Thyroid gland (tissue), 4 donors: Measurements from ENCODE around the gene NCBP2. TPM values are rescaled to one million over a fixed set of nuclear protein-coding genes. Genes with fewer than 3 reads are reported as not detected.

Experiments
- DNase-seq, 2 donors: peaks; one replicate each; pipeline ENCODE4 v3.0.0-alpha.2; 2019
- H3K27ac ChIP-seq, 3 donors: fragments of 200-600 bp; sonication (generic); 1 replicate in 2 of 3; 2 replicates in 1 of 3; pipeline ENCODE4 v1.5.1; 2016 to 2019; ENCODE audit warnings: mild to moderate bottlenecking in 1 of 3, moderate library complexity in 1 of 3
- H3K27me3 ChIP-seq: fragments of 200-600 bp; sonication (generic); one replicate; pipeline ENCODE4 v1.5.1; 2019
- H3K36me3 ChIP-seq, 2 donors: fragments of 200-600 bp; sonication (generic); one replicate each; pipeline ENCODE4 v1.5.1; 2016 to 2019
- H3K4me1 ChIP-seq, 2 donors: fragments of 200-600 bp; sonication (generic); one replicate each; pipeline ENCODE4 v1.5.1; 2017 to 2019
- H3K4me3 ChIP-seq, 3 donors: fragments of 200-600 bp; sonication (generic); replicated peaks in 1 of 3; 1 replicate in 2 of 3; 2 replicates in 1 of 3; pipeline ENCODE4 v1.5.1; 2016; ENCODE audit warnings: mild to moderate bottlenecking in 1 of 3
- H3K9me3 ChIP-seq: fragments of 200-600 bp; sonication (generic); one replicate; pipeline ENCODE4 v1.5.1; 2017
- POLR2A ChIP-seq, 2 donors: fragments of 450-650 bp; IDR thresholded peaks; one replicate each; pipeline ENCODE4 v1.6.1; 2017; ENCODE audit warnings: antibody characterized with exemption in 2 of 2, mild to moderate bottlenecking in 2 of 2, moderate library complexity in 1 of 2
- WGBS, 2 donors: methylation state at CpG; one replicate each; pipeline ENCODE4 v1.1.5; 2017; 5-methylcytosine and 5-hydroxymethylcytosine counted together
- intact Hi-C: fragments of 100-400 bp; cut with DNase I; formaldehyde crosslinking; loops from one replicate; pipeline ENCODE4 v1.15.1; 2023
- total RNA-seq, 4 donors: library from RNA; depleted of rRNA; stranded (reverse); fragments of >200 nt; gene quantifications; one replicate each; pipeline ENCODE4 v1.2.3, GENCODE V29; 2016
- TF ChIP-seq, protein P1 (sequence below), 6 experiments: fragments of 200-600 bp in 3 of 6; fragments of 450-650 bp in 3 of 6; sonication (generic) in 3 of 6; IDR thresholded peaks; one replicate each; pipeline ENCODE4 v1.5.1; 2016 to 2019; ENCODE audit warnings: antibody characterized with exemption in 6 of 6, mild to moderate bottlenecking in 2 of 6, inconsistent platforms in 1 of 6, moderate library complexity in 1 of 6

NCBP2 gene
- total RNA-seq, 4 donors from 2014 or later: 42.4 to 61.3 (median 53.6) TPM

DNA sequence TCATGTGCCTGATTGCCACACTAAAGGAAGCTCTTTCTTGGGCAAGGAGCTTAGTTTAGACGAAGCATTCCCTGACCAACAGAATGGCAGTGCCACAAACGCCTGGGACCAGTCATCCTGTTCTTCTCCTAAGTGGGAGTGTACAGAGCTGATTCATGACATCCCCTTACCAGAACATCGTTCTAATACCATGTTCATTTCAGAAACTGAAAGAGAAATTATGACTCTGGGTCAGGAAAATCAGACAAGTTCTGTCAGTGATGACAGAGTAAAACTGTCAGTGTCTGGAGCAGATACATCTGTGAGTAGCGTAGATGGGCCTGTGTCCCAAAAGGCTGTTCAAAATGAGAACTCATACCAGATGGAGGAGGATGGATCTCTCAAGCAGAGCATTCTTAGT lies 56.2 kb downstream of the NCBP2 start:
- Histone ChIP-seq H3K4me3 (no peak overlapping the region), H3K9me3 (no peaks in the 10 kb centered on the region), H3K27ac (no peak overlapping the region), H3K36me3 (peaks cover 0 to 6% of the 10 kb centered on the region in 2 donors), H3K4me1 (peaks cover 0 to 16% of the 10 kb centered on the region in 2 donors), H3K27me3 (no peaks in the 10 kb centered on the region)
- intact Hi-C loops: no loop called here
- no peak for TF ChIP-seq POLR2A (IDR thresholded peaks at IDR 0.05)
- TF ChIP-seq, protein P1, sequence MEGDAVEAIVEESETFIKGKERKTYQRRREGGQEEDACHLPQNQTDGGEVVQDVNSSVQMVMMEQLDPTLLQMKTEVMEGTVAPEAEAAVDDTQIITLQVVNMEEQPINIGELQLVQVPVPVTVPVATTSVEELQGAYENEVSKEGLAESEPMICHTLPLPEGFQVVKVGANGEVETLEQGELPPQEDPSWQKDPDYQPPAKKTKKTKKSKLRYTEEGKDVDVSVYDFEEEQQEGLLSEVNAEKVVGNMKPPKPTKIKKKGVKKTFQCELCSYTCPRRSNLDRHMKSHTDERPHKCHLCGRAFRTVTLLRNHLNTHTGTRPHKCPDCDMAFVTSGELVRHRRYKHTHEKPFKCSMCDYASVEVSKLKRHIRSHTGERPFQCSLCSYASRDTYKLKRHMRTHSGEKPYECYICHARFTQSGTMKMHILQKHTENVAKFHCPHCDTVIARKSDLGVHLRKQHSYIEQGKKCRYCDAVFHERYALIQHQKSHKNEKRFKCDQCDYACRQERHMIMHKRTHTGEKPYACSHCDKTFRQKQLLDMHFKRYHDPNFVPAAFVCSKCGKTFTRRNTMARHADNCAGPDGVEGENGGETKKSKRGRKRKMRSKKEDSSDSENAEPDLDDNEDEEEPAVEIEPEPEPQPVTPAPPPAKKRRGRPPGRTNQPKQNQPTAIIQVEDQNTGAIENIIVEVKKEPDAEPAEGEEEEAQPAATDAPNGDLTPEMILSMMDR (IDR thresholded peaks at IDR 0.05): no peak
- DNase-seq: no peak
- 63 to 87% methylated on average over 4 of the region's 4 CpGs for WGBS, 2 donors

Other genes starting within 250 kb of the NCBP2 start
- 1 to 10 TPM; 1.2 to 5.2 (median 3.8) TPM for gene CEP19, start 230.3 kb downstream of the NCBP2 start, total RNA-seq
- gene PIGX, start 230.2 kb downstream of the NCBP2 start, total RNA-seq: 10 to 100 TPM; 23.1 to 40.6 (median 31.3) TPM
- gene PAK2, start 202.7 kb downstream of the NCBP2 start, total RNA-seq: 10 to 100 TPM; 29.9 to 43.8 (median 39.0) TPM
- gene SENP5, start 74.6 kb downstream of the NCBP2 start, total RNA-seq: 10 to 100 TPM; 37.4 to 67.2 (median 50.9) TPM
- gene PIGZ, start 26.3 kb upstream of the NCBP2 start, total RNA-seq: 1 to 10 TPM in 3 of 4 donors, under 1 TPM in 1; 0.46 to 9.5 (median 6.3) TPM
- gene MELTF, start 87.3 kb upstream of the NCBP2 start, total RNA-seq: 10 to 100 TPM in 1 of 4 donors, 1 to 10 TPM in 3; 2.7 to 13.8 (median 4.3) TPM